Stimulated activated CD4-positive, alpha-beta T cell treated with anti-CD3 and anti-CD28 coated beads, TNF-alpha, amount 100 ng/mL, for 1 hour (primary cell): Measurements from ENCODE around the gene LAPTM5.

Experiments used
- DNase-seq, 3 donors: peaks; one replicate each; pipeline ENCODE4 v3.0.0-alpha.2; 2020; ENCODE audit warnings: low read depth in 3 of 3, low spot score in 1 of 3

The LAPTM5 gene

DNA sequence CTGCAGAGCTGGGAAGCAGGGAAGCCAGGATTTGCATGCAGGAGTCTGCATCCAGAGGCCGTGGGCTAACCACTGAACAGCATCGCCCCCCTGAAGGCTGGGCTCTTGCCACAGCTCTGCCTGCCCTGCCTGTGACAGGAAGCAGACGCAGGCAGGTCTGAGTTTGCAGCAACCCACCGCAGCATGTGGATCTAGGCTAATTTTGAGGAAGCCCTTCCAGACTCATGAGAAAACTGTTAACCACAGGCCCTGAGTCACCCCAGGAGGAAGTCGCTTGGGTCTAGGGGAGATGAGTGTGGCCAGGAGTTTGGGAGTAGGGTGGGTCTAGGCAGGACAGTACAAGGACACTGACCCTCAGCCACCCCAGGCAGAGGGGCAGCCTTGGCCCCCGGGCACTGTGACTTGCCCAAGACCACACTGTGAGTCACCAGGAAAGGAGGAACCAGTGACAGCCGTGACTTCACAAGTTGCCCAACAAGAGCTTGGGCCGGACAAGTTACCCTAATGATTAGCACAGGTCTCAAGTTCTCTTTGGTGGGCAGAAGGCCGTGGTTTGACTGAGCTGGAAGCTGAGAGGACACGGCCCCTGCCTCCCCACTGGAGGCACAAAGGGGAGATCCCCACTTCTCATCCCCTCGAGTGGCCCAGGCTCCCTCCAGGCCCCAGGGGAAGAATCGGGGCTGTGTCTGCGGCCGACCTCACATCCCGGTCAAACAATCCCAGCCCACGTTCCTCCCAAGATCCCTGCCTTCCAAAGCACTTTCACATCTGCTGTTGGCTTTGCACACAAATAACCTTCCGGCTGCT lies 826 bp downstream of the LAPTM5 start:
- DNase-seq: peak in 2 of 3 donors; percentile 49 to 52

DNA sequence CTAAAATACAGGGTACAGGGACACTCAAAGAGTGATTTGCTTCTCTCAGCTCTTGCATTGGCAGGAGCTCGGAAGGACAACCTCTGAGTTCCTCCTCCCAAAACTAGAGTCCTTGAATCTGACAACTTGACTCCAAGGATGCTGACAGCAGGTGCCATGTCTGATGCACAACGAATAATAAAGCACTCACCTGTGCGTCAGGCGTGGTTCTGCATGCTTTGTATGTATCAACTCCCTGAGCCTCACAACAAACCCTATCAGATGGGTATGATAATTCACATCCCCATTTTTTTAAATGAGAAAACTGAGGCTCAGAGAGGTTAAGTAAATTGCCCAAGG lies 1.4 kb downstream of the LAPTM5 start:
- DNase-seq: no peak

DNA sequence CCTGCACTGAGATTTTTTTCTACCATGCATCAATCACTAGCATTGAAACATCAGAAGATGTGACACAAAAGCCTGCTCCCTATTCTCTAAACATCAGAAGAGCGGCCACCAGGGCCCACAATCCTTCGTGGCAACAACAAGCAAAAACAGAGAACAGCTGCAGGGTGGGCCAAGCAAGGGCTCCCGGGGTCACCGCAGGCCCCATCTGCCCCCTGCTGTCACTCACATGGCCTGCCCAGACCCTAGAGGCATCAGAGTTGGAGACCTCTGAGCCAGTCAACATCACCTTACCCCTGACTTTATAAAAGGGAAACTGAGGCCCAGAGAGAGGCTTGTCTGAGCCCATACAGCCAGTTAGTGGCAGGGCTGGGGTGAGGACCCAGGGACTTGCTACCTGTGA lies 1.8 kb downstream of the LAPTM5 start:
- no peak for DNase-seq

DNA sequence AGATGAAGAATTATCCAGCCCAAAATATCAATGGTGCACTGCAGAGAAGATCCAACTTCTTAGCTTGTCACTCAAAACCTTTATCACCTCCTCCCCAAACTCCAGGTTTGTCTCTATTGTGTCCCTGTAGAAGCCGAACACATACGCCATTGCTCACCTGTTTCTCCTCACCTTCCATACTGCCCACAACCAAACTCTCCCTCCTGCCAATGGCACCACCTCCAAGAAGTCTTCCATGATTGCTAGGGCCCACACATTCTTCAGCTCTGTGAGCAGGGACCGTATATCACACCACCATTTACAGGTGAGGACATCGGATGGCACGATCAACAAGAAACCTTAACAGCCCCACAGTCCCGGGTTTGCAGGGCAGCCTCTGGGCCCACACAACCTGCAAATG lies 2.2 kb downstream of the LAPTM5 start:
- DNase-seq: no peak

DNA sequence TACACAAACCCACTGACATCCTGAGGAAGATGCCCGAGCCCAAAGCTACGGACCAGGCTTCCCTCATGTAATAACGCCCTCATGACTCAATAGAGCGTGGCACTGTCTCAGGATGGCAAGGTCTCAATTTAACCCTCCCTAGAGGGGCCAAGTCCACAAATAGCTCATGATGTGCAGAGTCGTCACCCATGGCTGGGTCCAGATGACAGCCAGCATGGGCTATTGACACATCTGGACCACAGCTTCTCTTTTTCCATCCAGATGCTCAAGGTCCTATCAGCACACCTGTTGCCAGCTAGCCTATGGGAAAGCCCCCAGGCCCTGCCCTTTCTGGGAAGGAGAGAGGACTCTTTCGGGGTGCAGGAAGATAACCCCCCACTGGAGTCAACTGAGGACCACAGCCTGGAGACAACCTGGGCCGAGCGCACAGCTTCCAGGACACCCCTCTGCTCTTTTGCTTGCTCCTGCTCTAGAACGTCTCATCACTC lies 2.8 kb downstream of the LAPTM5 start:
- DNase-seq: no peak

DNA sequence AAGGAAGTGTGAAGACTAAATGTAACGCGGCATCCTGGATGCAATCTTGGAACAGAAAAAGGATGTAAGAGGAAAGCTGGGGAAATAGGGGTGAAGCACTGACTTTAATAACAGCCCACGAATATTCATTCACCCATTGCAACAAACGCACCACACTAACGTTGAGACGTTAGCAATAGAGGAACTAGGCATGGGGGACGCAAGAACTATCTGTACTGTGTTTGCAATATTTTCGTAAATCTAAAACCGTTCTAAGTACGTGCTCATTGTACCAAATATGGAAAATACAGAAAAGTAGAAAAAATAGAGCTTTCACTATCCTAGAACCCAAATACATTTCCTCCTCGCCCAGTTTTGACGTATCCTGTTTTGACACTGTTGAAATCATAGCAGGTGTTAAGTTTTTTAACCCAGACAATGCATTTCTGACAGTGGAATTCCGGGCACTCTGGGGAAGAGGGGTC lies 3.9 kb downstream of the LAPTM5 start:
- no peak for DNase-seq

DNA sequence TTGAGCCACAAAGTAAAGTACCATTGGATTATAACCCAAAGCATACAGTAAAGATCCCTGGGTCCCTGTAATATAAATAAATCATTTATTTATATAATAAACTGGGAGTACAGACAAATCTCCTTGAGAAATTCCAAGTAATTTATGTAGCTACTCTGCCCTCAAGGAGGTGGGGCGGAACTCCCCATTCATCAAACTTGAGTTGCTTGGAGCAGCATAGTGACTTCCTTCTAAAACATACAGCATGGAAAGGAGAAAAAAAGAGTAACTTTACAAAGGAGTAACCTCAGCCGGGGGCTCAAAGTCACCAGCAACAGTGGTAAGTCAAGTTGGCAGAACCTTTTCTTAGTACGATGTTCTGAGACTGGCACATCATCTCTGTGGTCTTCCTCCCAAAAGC lies 4.5 kb downstream of the LAPTM5 start:
- no peak for DNase-seq

DNA sequence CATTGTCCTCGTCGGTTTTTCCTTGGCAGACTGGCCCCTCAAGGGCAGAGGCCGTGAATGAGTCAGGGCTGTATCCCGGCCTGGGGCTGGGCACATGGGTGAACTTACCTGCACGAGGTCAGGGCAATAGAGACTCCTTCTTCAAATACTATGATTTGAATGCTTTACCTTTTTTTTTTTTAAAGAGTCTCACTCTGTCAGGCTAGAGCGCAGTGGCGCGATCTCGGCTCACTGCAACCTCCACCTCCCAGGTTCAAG lies 5.0 kb downstream of the LAPTM5 start:
- no peak for DNase-seq

DNA sequence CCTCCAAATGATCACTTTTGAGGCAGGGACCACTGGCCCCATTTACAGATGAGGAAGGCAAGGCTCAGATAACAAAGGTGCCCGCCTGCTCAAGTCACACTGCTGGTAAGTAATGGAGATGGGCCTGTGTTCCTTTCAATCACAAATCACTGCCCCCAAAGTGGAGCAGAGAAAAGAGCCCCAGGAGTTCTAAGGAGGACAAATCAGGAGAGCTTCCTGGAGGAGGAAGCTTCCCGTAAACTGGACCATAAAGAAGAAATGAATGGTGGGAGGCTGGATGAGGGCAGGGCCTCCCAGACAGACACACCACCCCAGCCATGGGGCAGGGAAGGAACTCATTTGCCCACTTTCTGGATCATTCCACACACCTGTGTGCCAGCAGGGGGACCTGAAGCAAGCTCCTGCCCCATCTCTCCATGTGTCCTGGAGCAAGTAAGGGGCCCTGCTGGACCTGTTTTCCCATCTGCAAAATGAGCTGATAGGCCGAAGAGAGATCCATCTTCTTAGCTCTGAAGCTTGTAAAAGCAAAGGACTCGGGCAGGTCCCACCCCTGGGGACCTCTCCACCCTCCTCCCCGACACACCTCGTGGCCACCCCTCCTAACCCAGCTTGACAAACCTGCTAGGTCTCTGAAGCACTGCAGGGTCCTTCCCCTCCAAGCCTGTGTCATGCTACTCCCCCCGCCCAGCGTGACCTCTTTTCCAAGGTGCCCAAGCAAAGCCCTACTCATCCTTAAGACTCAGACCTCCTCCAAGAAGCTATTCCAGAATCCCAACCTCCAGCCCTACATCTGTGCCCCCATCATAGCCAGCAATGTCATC lies 5.5 kb downstream of the LAPTM5 start:
- no peak for DNase-seq

DNA sequence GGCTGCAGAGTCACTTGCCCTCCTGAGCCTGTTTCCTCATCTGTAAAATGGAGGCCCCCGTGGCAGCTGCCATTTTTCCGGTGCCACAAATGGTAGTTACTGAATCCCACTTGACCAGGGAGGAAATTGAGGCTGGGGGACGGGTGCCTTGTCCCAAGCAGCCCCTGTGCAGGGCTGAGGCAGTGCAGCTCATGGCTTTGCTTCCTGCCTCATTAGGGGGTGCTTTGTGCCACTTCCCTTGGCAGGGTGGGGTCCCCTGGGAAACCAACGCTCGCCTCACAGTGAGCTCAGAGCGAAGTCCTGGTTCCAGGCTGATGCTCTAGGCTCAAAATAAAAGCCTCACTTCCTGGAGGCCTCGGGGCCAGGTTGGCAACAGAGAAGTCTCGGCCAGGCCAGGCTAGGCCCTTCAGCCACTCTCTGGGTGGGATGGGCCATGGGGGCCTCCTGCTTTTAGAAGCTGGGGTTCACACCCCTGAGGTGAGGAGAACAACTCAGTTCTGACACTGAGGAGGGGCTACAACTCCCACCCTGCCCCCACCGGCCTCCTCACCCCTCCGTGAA lies 6.8 kb downstream of the LAPTM5 start:
- DNase-seq: no peak

DNA sequence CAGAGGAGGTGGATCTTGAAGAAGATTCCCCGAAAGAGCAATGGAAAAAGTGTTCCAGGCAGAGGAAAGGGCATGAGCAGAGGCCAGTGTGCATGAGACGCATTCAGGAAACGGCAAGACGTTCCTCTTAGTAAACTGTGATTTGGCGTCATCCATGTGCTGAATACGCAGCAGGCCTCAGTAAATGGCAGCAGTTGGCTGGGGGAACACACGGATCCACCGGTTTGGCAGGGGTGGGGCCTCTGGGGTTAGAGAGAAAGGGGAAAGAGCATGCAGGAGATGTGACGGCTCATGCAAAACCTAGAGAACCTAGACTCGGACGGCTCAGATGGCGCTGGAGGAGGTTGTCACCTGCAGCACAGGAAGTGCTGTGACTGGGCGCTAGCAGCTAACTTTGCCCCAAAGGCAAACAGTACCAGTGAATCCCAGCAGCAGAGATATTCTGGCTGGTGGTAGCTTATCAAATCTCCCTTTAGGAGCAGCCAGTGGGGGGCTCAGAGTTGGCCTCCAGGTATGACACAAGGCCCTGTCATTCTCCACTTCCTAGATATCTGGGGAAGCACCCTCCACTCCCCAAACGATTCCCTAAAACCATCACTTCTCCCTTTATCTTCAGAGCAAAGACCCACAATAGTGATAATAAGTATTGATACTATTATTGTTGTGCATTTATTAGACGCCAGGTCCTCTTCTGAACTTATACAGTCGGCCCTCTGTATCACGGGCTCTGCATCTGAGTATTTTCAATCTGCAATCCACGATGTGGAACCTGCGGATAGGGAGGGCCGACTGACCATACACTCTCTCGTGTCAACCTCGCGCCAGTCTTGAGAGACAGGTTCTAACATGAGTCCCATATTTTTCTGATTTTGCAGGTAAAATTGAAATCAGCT lies 7.6 kb downstream of the LAPTM5 start:
- DNase-seq: peak in 2 of 3 donors; percentile 42 to 43

DNA sequence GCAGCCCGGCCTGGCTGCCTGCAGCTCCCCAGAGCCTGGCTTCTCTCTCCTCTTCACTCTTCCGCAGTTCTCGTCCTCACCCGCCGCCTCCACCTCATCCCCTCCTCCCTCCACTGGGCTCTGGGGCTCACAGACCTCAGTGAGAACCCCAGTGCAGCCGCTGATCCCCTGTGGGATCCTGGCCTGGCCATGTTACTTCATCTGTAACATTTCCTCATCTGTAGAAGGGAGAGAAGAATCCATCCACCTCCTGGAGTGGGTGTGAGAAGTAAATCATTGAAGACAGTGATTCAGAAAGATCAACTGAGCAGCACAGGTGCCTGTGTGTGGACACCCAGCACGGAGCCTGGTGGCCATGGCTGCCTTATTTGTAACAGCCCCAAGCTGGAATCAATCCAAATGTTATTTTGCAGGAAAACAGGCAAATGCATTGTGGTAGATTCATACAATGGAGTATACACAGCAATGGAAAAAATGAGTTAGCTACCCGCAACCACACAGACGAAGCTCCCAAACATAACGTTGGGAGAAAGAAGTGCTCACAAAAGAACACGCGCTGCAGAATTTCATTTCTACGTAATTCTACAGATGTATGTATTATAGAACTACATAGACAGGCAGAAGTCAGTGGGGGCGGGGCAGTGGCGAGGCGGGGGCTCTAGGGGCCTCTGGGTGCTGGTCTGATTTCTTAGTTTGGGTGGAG lies 8.7 kb downstream of the LAPTM5 start:
- no peak for DNase-seq

DNA sequence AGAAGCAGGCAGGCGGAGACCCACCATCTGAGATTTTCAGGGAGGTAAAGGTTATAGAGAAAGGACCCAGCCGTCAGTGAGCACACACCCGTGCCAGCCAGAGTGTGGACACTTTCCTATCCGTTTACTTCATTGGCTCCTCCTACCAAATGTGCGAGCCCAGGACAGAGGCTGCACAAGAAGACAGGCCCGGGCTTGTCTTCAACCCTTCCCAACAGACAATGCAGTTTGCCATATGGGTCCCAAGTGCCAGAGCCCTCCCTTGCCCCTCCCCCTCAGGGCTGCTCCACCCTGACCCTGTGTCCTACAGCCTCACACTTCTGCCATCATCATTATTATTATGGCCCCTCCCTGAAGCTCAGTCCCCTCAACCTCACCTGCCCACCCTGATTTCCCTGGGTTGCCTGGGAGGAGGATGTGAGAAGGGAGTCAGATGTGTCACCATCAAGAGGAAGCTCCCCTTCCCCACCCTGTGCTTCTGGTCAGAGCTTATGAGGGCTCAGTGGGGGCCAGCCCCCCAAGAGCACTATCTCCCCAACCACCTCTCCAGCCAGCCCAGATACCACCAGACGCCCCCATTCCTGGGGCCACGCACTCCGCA lies 9.4 kb downstream of the LAPTM5 start:
- no peak for DNase-seq

DNA sequence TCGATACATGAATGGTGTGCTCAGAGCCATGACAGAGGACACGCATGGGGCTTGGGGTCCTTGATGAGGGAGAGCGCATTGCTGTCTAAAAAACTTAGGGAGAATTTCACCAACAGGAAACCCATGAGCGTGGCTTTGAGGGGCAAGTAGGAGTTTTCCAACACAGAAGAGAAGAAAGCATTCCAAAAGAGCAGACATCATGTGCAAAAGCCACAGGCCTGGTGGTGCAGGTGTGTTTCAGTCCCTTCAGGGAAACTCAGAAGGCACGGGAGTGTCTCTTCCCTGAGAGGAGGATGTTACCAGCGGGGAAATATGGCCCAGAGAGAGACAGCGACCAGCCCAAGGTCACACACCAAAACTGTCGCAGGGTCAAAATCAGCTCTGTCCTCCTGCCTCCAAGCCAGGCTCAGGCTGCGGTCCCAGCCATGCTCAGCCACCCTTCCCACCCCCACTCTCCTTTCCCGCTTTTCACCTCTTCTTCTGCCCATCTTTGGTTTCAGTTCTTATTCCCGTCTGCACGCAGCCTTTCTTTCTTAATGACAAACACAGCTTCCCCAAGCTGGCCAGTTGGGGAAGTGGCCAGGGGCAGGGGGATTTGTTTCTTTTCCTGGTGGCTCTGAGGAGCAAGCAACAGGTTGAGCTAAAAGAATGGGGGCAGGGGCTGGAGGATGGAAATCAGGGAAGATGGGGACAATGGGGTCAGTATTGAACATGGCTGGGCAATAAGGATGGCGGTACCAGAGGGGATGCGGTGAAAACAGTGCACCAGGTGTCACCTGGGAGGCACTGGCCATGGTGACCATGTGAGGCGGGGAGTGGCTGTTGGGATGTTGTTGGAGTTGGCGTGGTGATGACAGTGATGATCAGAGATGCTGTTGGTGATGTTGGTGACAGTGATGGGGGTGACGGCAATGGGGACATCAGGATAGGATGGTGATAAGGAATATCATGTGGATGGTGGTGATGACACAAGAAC lies 10.3 kb downstream of the LAPTM5 start:
- no peak for DNase-seq

DNA sequence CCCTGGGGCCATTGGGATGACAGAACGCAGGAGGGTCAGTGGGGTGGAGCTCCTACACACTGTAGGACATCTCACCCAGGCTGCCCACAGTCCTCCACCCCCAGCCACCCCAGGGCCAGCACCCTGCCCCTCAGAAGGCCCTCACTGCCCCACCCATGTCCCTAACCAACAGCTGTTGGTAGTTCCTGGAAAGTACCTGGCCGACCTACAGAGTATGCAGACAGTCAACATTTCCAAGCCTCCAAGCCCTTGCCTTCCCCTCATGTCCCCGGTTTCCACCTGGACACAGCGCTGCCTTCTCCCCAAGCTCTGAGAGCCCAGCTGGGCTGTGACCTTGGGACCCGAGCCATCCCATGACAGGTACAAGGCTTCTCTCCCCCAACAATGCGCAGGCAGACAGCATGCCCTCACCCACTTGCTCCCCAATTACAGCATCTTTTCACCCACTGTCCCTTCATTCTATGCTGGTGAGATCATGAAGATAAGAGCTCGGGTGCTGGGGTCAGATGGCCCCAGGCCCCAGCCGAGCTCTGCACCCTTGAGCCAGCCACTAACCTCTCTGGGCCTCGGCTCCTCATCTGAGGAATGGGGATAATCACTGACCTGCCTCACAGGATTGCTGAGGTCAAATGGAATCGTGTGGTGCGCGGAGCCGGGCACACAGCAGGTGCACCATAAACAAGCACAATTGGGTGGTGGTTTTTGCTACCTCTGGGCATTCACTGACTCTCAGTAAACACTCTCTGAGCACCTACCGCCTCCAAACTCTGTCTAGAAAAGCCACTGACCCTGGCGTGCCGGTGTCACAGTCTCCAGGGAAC lies 11.2 kb downstream of the LAPTM5 start:
- DNase-seq: no peak

DNA sequence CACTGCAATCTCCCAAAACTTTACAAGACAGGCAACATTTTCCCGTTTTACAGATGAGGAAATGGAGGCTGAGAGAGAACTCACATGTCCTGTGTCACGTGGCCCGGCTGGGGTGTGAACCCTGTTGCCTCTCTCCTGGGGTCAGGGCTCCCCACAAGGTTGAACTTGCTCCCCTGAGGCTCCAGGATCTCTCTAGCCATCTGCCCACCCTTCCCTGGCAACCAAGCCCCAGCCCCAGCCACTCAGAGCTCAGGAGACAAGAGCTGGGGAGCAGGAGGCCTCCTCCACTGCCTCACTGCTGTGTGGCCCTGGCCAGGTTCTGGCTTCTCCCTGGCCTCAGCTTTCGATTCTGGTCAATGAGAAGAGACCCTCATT lies 11.8 kb downstream of the LAPTM5 start:
- DNase-seq: no peak

DNA sequence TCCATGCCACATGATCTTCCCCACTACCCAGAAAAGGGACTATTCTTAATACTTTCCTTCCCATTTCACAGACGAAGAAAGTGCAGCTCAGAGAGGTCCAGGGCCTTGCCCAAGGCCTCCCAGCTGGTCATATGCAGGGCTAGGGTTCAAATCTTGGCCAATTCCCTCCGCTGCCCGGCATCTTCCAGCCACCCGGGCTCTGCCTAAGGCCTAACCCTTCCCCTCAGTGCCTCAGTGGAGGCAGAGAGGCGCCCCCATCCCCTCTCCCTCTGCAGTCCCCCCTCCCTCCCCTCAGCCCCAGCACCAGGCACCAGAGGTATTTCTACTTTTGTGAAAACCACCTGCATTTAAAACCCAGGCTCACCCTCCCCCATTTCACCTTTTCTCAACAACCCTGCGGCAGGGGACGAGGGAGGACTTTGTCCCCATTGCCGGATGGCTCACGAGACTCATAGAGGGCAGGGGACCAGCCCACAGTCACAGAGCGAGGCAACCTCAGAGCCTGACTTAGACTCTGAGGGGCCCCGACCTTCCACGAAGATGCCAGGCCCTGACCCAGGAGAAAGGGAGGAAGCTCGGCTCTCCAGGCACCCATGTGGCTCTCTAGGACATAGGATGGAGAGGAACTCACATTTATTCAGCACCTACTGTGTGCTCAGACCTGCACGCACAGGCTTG lies 12.3 kb downstream of the LAPTM5 start:
- DNase-seq: no peak
